GM18520 (cell line): ENCODE measurements around the gene MRPS17.
A peak's percentile ranks its signal among the peaks of the same experiment; 100 is the strongest.
"Not testable (repeated sequence)": the region's sequence is repeated elsewhere in the genome, so short reads cannot be mapped to it uniquely, and the experiment has no call there.

Experiments used
- ATAC-seq: cut with Tn5 transposase; IDR thresholded peaks from one replicate; pipeline ENCODE4 v1.9.1; 2021; ENCODE audit not compliant: unreplicated experiment

Gene MRPS17

GRCh38 chr7:55951637-55952351 is at the start of gene MRPS17:
Gene MRPS17, plus strand, starts transcription at chr7:55951877. Its CDS starts 1,319 bp downstream, at chr7:55953196.
- ATAC-seq, result peak; percentile 100

GRCh38 chr7:55903985-55904759 is 47.5 kb upstream of the MRPS17 start:
- peak; percentile 78 for ATAC-seq

- ATAC-seq, result no peak
These were observed 38.9 kb upstream of the MRPS17 start for GRCh38 chr7:55912748-55913158.

- ATAC-seq, result no peak
These were observed 33.9 kb upstream of the MRPS17 start for GRCh38 chr7:55917771-55918170.

GRCh38 chr7:55928006-55928767 is 23.5 kb upstream of the MRPS17 start:
- ATAC-seq, result no peak

GRCh38 chr7:55931421-55932151 is 20.1 kb upstream of the MRPS17 start:
- ATAC-seq, result no peak

GRCh38 chr7:55939514-55940123 is 12.1 kb upstream of the MRPS17 start:
- ATAC-seq, result no peak

GRCh38 chr7:55946545-55946944 is 5.1 kb upstream of the MRPS17 start:
- ATAC-seq, result no peak

GRCh38 chr7:55952352-55952671 is 635 bp downstream of the MRPS17 start:
- not testable (repeated sequence) for ATAC-seq

GRCh38 chr7:55953707-55954475 is 2.2 kb downstream of the MRPS17 start:
- no peak for ATAC-seq

GRCh38 chr7:55957190-55957589 is 5.5 kb downstream of the MRPS17 start:
- ATAC-seq, result no peak

- no peak for ATAC-seq
These were observed 10.3 kb downstream of the MRPS17 start for GRCh38 chr7:55962014-55962413.

GRCh38 chr7:55963584-55964168 is 12.0 kb downstream of the MRPS17 start:
- no peak for ATAC-seq

GRCh38 chr7:55964261-55965099 is 12.8 kb downstream of the MRPS17 start, which contains the start of gene NIPSNAP2:
Gene NIPSNAP2, plus strand, starts transcription at chr7:55964585. Its CDS starts 25 bp downstream, at chr7:55964610.
- peak; percentile 84 for ATAC-seq

- ATAC-seq, result no peak
These were observed 13.4 kb downstream of the MRPS17 start for GRCh38 chr7:55965100-55965470.

GRCh38 chr7:55965805-55966421 is 14.2 kb downstream of the MRPS17 start:
- no peak for ATAC-seq

GRCh38 chr7:55966851-55967250 is 15.2 kb downstream of the MRPS17 start:
- no peak for ATAC-seq

GRCh38 chr7:55969391-55969790 is 17.7 kb downstream of the MRPS17 start:
- ATAC-seq, result no peak
